Osteocyte (in vitro differentiated cells): ENCODE measurements around the gene RIIAD1. TPM values are rescaled to one million over a fixed set of nuclear protein-coding genes. Genes with fewer than 3 reads are reported as not detected.
A peak's percentile ranks its signal among the peaks of the same experiment; 100 is the strongest.

Experiments used
- DNase-seq: peaks from one replicate; pipeline ENCODE4 v3.0.0; 2021; ENCODE audit warnings: mixed read lengths; ENCODE audit not compliant: unreplicated experiment; ENCODE audit errors: extremely low spot score
- H3K27ac Mint-ChIP-seq: one replicate; pipeline ENCODE4 v1.8.0; 2021; ENCODE audit warnings: mild to moderate bottlenecking, mixed read lengths; ENCODE audit not compliant: unreplicated experiment
- H3K27me3 Mint-ChIP-seq: one replicate; pipeline ENCODE4 v1.8.0; 2021; ENCODE audit warnings: mixed read lengths; ENCODE audit not compliant: unreplicated experiment
- H3K36me3 Mint-ChIP-seq: one replicate; pipeline ENCODE4 v1.8.0; 2021; ENCODE audit warnings: mixed read lengths; ENCODE audit not compliant: unreplicated experiment
- H3K4me1 Mint-ChIP-seq: one replicate; pipeline ENCODE4 v1.8.0; 2021; ENCODE audit warnings: mixed read lengths; ENCODE audit not compliant: unreplicated experiment
- H3K4me3 Mint-ChIP-seq: one replicate; pipeline ENCODE4 v1.8.0; 2021; ENCODE audit warnings: mild to moderate bottlenecking, moderate library complexity, mixed read lengths; ENCODE audit not compliant: unreplicated experiment
- H3K9me3 Mint-ChIP-seq: one replicate; pipeline ENCODE4 v1.8.0; 2021; ENCODE audit warnings: mixed read lengths; ENCODE audit not compliant: unreplicated experiment
- total RNA-seq: library from RNA; stranded (reverse); gene quantifications from 2 replicates; pipeline ENCODE4 v1.2.1, GENCODE V29; 2021
- TF ChIP-seq, protein P1 (sequence below): fragments of 200-600 bp; sonication (generic); IDR thresholded peaks from 2 replicates; pipeline ENCODE4 v1.5.0; 2021; ENCODE audit warnings: antibody characterized with exemption, mild to moderate bottlenecking, moderate library complexity

The RIIAD1 gene
- total RNA-seq, 1 donor from 2014 or later: not detected

DNA sequence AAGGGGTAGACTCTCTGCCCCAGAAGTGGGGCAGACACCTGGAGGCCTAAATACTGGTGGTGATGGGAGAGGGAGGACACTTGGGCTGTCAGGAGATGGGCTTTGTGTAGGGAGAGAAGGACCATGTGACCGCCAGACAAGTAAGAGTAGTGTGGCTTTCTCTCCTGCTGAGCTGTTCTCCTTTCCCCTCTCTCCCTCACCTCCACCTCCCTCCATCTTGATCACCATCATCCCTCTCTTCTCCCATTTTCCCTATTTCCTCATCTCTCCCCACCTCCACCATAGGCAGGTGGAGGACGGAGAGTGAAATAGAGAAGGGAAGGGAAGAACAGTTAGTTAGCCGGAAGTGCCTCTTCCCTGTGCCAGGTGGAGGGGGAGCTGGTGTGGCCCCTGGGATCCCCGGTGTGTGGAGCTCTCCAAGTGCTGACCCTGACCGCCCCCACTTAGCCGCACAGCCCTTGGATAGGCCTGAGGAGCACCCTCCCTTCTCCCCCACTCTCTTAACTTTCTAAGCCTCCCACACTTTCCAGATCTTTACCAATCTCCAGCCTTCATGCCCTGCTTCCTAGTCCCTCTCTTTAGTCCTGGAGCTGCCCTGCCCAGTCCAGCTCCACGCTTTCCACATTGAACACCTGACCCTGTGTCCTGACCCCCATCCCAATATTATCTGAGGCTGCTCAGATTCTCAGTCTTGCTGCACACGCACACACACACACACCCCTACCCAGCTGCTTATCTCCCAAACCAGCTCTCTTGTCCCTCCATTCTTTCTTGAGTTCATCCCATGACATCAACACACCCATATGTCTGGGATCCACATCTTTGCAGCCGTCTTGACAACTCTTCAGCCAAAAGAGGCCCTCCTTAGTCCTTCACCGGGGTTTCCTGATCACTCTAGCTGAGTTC is 6.2 kb upstream of the RIIAD1 start:
- no peaks in the 10 kb centered on the region for H3K9me3 Mint-ChIP-seq
- DNase-seq: no peak
- peaks cover 2% of the 10 kb centered on the region for H3K36me3 Mint-ChIP-seq
- TF ChIP-seq, protein P1, sequence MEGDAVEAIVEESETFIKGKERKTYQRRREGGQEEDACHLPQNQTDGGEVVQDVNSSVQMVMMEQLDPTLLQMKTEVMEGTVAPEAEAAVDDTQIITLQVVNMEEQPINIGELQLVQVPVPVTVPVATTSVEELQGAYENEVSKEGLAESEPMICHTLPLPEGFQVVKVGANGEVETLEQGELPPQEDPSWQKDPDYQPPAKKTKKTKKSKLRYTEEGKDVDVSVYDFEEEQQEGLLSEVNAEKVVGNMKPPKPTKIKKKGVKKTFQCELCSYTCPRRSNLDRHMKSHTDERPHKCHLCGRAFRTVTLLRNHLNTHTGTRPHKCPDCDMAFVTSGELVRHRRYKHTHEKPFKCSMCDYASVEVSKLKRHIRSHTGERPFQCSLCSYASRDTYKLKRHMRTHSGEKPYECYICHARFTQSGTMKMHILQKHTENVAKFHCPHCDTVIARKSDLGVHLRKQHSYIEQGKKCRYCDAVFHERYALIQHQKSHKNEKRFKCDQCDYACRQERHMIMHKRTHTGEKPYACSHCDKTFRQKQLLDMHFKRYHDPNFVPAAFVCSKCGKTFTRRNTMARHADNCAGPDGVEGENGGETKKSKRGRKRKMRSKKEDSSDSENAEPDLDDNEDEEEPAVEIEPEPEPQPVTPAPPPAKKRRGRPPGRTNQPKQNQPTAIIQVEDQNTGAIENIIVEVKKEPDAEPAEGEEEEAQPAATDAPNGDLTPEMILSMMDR: no peak
- no peak overlapping the region for H3K4me3 Mint-ChIP-seq
- H3K27me3 Mint-ChIP-seq: peaks cover 57% of the 10 kb centered on the region
- H3K4me1 Mint-ChIP-seq: peaks cover 16% of the 10 kb centered on the region
- no peak overlapping the region for H3K27ac Mint-ChIP-seq

DNA sequence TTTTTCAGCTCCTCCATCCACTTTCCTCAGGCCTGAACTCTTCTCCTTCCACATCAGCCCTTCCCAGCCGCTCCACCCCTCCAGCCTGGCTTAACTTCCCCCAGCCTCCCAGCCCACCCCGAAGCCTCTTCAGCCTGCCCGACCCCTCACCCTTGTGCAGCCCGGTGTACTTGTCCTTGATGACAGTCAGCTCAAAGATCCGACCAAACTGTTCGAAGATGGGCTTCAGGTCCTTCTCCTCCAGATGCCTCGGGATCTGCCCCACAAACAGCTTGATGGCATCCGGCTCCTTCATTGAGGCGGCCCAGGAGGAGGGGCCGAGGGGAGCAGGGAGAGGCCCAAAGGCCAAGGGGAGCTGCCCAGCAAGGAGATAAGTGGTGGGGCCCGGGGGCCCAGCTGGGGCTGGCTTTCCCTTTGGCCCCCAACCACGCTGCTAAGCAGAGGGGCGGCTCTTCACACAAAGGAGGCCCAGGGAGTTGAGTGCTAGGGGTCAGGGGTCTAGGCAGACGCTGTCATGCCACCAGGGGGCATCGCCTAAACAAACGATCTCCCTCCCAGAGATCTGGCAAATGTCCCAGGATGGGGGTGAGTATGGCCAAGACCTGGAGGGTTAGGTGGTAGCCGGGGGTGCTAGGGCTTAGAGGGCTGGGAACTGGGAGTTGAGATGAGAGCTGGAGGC is 5.5 kb upstream of the RIIAD1 start:
- Mint-ChIP-seq H3K4me1 (peaks cover 23% of the 10 kb centered on the region), H3K9me3 (no peaks in the 10 kb centered on the region), H3K36me3 (peaks cover 2% of the 10 kb centered on the region), H3K27me3 (peaks cover 60% of the 10 kb centered on the region), H3K4me3 (no peak overlapping the region), H3K27ac (no peak overlapping the region)
- TF ChIP-seq, protein P1: no peak
- no peak for DNase-seq

DNA sequence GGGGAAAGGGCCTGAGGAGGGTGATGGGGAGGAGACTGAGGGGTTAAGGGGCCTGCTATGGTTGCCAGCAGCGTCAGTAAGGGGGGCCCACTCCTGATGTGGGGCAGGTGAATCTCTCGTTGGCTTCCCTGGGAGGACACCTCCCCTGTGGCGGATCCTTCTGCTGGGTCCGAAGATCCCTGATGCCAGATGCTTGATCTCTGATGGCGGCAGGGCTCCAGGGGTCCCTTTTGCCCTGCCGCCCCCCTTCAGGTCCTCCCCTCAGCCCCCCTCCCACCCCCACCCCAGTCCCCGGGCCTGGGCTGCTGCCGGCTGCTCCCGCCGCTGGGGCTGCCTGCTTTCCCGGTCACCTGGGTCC is 4.9 kb upstream of the RIIAD1 start:
- TF ChIP-seq, protein P1: no peak
- H3K27me3 Mint-ChIP-seq: peaks cover 60% of the 10 kb centered on the region
- H3K4me3 Mint-ChIP-seq: no peak overlapping the region

DNA sequence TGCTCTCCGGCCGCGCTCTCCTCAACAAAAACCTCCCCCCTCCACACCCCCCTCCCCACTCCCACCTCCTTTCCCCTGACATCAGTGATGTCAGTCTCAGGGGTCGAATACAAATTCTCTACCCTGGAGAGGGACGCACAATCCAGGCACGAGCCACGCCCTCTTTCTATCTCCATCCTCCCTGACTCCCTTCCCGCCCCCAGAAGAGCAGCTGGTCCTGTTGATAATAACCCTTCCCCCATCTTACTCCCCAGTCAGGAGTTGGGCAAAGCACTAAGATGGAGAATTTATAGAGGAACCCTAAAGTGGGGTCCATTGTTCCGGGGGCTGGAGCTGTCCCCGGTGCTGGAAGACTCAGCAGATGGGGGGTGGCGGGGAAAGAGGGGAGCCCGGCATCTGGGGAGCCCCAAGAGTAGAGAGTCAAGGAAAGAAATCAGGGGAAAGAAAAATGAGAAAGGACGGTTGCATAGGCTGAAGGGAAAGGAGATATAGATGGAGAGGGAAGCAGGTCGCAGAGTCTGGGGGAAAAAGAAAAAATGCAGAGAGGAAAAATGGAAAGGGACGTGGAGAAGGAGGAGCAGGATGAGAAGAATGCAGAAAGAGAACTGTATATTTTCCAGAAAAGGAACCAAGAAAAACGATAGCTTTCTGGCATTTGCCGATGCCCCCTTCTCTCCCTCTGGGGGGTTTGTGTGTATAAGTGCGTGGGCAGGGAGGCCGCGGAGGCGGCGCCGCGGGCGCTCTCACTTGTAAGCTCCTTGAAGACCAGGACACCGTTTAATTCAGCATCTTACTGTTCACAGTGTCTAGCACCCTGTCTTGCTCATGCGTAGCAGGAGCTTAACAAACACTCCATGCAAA is 4.3 kb upstream of the RIIAD1 start, which contains the start of gene CELF3:
TSS of gene CELF3 (minus strand) at position 33 of the 861 bp plus-strand sequence. CDS start 783 bp downstream, outside the sequence.
- TF ChIP-seq, protein P1: no peak
- no peaks in the 10 kb centered on the region for H3K9me3 Mint-ChIP-seq
- peaks cover 33% of the 10 kb centered on the region for H3K4me1 Mint-ChIP-seq
- peaks cover 2% of the 10 kb centered on the region for H3K36me3 Mint-ChIP-seq
- H3K27me3 Mint-ChIP-seq: peaks cover 60% of the 10 kb centered on the region
- DNase-seq: no peak
- H3K27ac Mint-ChIP-seq: no peak within 1 kb of the TSS
- peak within 1 kb of the TSS; percentile 66 for H3K4me3 Mint-ChIP-seq

More for the DNA sequence above, 4.9 kb upstream of the RIIAD1 start:
- H3K36me3 Mint-ChIP-seq: peaks cover 2% of the 10 kb centered on the region
- no peaks in the 10 kb centered on the region for H3K9me3 Mint-ChIP-seq
- DNase-seq: no peak
- no peak overlapping the region for H3K27ac Mint-ChIP-seq
- peaks cover 26% of the 10 kb centered on the region for H3K4me1 Mint-ChIP-seq
